Hematopoietic multipotent progenitor cell treated with erythropoietin and hydrocortisone succinate and interleukin-3 and kit ligand, for 15 days (in vitro differentiated cells): Measurements from ENCODE around the gene EIF1B.

Experiments used
- DNase-seq: peaks from one replicate; pipeline ENCODE4 v3.0.0-alpha.2; 2015; ENCODE audit warnings: low spot score

EIF1B gene

GRCh38 chr3:40341671-40342070 lies 32.2 kb downstream of the EIF1B start:
- DNase-seq: no peak

- no peak for DNase-seq
Measured at GRCh38 chr3:40350529-40350928, 41.0 kb downstream of the EIF1B start.

- DNase-seq: no peak
Measured at GRCh38 chr3:40355410-40355809, 45.9 kb downstream of the EIF1B start.

- DNase-seq: no peak
Measured at GRCh38 chr3:40358454-40358853, 48.9 kb downstream of the EIF1B start.
